ENCODE results near the gene CPHXL2. TPM values are rescaled to one million over a fixed set of nuclear protein-coding genes. Genes with fewer than 3 reads are reported as not detected.

CPHXL2 gene
- polyA plus RNA-seq, 3 donors: 0.22 TPM; not detected in 2

GRCh38 chr16:75644240-75645012 is 32.4 kb downstream of the CPHXL2 start:
- no peak for DNase-seq

- no peak for DNase-seq
Measured at GRCh38 chr16:75640598-75640997, 36.2 kb downstream of the CPHXL2 start.

- no peak for DNase-seq
Measured at GRCh38 chr16:75635036-75635435, 41.8 kb downstream of the CPHXL2 start.

GRCh38 chr16:75632857-75633256 is 44.0 kb downstream of the CPHXL2 start:
- no peak for DNase-seq

GRCh38 chr16:75630052-75630451 is 46.8 kb downstream of the CPHXL2 start:
- DNase-seq: no peak

GRCh38 chr16:75629132-75629531 is 47.7 kb downstream of the CPHXL2 start:
- DNase-seq: no peak

GRCh38 chr16:75628351-75628750 is 48.5 kb downstream of the CPHXL2 start:
- DNase-seq: no peak

GRCh38 chr16:75627851-75628250 is 49.0 kb downstream of the CPHXL2 start:
- DNase-seq: no peak

GRCh38 chr16:75626806-75627205 is 50.0 kb downstream of the CPHXL2 start:
- no peak for DNase-seq

- DNase-seq: no peak
Measured at GRCh38 chr16:75624921-75625334, 51.9 kb downstream of the CPHXL2 start.

- DNase-seq: peak; percentile 98
Measured at GRCh38 chr16:75622761-75623605, 53.8 kb downstream of the CPHXL2 start, which contains the start of gene ADAT1. ADAT1 (minus strand) TSS chr16:75623281; CDS start chr16:75620799, 2,482 bp downstream.

- DNase-seq: peak; percentile 14
Measured at GRCh38 chr16:75621170-75621477, 55.7 kb downstream of the CPHXL2 start.

- DNase-seq: no peak
Measured at GRCh38 chr16:75620326-75621169, 56.3 kb downstream of the CPHXL2 start.

GRCh38 chr16:75618780-75619179 is 58.0 kb downstream of the CPHXL2 start:
- DNase-seq: no peak

- DNase-seq: no peak
Measured at GRCh38 chr16:75617121-75617520, 59.7 kb downstream of the CPHXL2 start.

- no peak for DNase-seq
Measured at GRCh38 chr16:75616521-75617010, 60.2 kb downstream of the CPHXL2 start.

GRCh38 chr16:75615619-75616018 is 61.2 kb downstream of the CPHXL2 start:
- DNase-seq: no peak

- DNase-seq: no peak
Measured at GRCh38 chr16:75614066-75614897, 62.5 kb downstream of the CPHXL2 start.

Measured in renal pelvis (tissue), 4 donors.